ENCODE data around the gene GNAI2.

DNA sequence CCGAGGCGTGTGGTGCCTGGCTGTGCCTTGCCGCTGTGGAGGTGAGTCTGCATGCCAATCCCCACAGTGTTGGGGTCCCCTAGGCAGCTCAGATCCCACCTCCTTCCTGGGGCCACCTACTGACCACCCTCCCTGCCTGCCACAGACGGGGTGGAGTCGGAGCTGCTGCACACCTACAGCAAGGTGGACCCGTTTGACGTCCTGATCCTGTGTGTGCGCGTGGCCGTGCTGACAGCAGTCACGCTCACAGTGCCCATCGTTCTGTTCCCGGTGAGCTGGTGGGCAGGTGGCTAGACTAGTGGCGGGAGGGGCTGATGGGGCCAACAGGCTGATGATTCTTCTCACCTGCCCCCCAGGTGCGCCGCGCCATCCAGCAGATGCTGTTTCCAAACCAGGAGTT is 17.6 kb upstream of the GNAI2 start:
- TF ChIP-seq, protein P1, sequence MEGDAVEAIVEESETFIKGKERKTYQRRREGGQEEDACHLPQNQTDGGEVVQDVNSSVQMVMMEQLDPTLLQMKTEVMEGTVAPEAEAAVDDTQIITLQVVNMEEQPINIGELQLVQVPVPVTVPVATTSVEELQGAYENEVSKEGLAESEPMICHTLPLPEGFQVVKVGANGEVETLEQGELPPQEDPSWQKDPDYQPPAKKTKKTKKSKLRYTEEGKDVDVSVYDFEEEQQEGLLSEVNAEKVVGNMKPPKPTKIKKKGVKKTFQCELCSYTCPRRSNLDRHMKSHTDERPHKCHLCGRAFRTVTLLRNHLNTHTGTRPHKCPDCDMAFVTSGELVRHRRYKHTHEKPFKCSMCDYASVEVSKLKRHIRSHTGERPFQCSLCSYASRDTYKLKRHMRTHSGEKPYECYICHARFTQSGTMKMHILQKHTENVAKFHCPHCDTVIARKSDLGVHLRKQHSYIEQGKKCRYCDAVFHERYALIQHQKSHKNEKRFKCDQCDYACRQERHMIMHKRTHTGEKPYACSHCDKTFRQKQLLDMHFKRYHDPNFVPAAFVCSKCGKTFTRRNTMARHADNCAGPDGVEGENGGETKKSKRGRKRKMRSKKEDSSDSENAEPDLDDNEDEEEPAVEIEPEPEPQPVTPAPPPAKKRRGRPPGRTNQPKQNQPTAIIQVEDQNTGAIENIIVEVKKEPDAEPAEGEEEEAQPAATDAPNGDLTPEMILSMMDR (IDR thresholded peaks at IDR 0.05), result no peak
- no peak for TF ChIP-seq POLR2A (IDR thresholded peaks at IDR 0.05)
- TF ChIP-seq EP300 (IDR thresholded peaks at IDR 0.05), result no peak

Data from stomach (tissue), 4 donors.